NCI-H1105 treated with DMSO at 0.1 percent for 48 hours (cell line): ENCODE results near the gene DNASE1L3.

Experiments
- DNase-seq: peaks from one replicate; lab custom pipeline; 2025; lab: John Stamatoyannopoulos, UW

DNASE1L3 gene

GRCh38 chr3:58178528-58179234, 32.1 kb downstream of the DNASE1L3 start:
- DNase-seq: no peak

DNA sequence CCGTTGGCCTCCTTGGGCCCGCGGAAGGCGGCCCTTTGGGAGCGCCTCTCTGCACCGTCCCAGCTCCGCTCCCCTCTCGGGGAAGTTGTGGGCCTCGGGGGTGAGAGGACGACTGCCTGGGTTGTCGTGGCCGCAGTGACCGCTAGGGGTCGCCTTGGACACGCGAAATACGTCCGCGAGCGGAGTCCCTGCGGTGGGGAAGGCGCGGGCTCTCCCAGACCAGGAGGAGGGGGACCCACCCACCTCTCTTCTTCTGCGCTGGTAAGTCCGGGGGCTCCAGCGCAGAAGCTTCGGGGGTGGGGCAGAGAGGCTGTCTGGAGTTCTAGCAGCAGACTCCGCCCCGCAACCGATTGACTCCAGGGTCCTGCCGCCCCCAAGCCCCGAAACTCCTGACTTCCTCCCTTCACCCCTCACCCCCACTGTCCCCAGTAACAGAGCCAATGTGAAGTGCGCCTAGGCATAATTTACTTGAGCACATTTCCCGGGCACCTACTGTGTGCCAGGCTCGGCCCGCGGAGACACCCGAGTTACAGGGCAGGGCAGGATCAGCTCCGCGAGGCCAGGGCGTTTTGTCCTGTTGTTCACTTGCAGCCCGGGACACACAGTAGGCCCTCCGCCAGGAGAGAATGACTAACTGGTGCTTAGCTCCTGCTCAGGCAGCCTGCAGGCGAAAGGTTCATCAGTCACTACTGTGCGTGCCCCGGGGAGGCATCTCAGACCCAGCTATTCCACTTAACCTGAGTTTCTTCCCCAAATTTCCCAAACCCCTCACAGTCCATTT, 32.8 kb downstream of the DNASE1L3 start:
- DNase-seq: peak; percentile 17

GRCh38 chr3:58176827-58177489, 33.8 kb downstream of the DNASE1L3 start:
- DNase-seq: no peak

DNA sequence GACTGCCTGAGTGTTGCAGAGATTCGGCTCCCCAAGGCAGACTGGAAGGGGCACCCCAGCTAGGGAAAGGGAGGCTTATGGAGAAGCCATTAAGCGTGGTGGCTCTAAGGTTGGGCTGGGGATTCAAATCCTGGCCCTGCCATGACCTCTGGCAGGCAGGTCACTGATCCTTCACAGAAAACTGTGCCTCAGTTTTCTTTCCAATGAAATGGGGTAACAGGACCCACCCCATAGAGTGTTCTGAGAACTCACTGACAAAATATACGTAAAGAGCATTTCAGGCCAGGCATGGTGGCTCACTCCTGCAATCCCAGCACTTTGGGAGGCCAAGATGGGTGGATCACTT, 34.6 kb downstream of the DNASE1L3 start:
- no peak for DNase-seq

GRCh38 chr3:58175437-58176184, 35.2 kb downstream of the DNASE1L3 start:
- no peak for DNase-seq

DNA sequence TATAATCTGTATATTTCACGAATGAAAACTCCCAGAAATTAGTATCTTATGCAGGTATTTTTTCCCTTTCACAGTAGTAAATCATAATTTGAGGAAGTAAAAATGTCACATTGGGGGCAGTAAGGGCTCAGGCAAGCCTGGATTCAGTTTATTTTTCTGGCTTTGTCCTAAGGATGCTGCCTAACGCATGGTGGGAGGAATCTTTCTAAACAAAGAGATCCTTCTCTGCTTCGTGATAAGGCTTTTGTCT, 35.7 kb downstream of the DNASE1L3 start:
- no peak for DNase-seq

GRCh38 chr3:58173669-58174398, 36.9 kb downstream of the DNASE1L3 start:
- DNase-seq: peak; percentile 63

- no peak for DNase-seq
Measured at GRCh38 chr3:58173029-58173668, 37.6 kb downstream of the DNASE1L3 start.

DNA sequence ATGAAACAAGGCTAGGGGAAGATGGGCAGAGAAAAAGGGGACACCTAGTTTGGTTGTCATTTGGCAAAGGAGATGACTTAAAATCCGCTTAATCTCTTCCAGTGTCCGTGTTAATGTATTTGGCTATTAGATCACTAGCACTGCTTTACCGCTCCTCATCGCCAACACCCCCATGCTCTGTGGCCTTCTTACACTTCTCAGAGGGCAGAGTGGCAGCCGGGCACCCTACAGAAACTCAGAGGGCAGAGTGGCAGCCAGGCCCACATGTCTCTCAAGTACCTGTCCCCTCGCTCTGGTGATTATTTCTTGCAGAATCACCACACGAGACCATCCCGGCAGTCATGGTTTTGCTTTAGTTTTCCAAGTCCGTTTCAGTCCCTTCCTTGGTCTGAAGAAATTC, 39.6 kb downstream of the DNASE1L3 start:
- no peak for DNase-seq

- no peak for DNase-seq
Measured at GRCh38 chr3:58170376-58170775, 40.4 kb downstream of the DNASE1L3 start.

DNA sequence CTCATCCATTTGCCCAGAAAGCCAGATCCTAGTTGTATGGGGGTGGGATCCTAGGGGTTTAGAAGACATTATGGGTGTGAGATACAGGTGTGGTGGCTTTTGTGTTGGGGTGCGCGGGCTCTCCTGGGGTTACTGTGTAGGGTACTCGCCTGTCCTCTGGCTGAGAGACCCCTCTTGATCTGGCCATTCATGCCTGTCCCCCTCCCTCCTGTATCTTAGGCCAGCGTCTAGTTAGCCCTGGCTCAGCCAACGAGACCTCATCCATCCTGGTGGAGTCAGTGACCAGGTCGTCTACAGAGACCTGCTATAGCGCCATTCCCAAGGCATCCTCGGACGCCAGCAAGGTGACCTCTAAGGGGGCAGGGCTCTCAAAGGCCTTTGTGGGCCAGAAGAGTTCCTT, 41.4 kb downstream of the DNASE1L3 start:
- DNase-seq: no peak

GRCh38 chr3:58168498-58168897, 42.3 kb downstream of the DNASE1L3 start:
- DNase-seq: no peak

- DNase-seq: no peak
Measured at GRCh38 chr3:58167431-58168351, 43.1 kb downstream of the DNASE1L3 start.

DNA sequence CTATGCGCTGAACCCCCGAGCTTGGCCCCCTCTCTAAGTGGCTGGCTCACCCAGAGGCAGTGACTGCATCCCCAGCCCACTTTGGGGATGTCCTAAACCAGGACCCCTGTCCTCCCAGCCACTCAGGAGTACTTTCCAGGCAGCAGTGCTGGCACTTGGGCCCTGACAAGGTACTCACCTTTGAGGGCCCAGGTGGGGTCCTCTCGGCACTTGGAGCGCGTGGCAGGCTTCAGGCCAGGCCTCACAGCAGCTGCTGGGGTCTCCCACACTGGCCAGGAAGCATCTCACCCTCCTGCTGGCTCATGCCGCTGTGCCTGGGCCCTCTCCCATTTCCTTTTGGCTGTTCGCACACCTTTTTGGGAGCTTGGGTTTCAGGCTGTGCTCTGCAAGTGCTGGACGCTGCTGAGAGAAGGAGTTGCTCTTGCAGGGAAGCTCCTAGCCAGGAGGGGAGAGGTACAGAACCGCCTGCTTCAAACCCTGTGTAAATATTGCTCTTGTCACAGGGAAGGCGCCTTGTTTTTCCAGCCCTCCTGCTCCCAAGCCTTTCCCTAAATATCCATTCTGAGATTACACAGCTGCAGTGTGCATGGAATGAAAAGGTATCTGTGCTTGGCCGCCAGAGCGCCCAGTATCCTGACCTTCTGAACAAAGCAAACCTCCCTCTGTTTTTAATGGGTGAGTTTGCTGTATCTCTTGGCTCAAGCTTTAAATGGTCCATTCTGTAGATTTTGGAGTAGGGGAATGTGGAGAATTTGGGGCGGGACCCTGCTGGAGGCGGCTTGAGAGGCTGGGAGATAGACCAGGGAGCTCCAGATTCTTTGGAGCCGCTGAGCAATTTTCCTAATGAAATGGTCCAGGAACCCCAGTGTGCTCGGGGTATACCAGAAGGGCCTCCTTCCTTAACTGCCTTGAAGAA, 45.6 kb downstream of the DNASE1L3 start:
- no peak for DNase-seq

DNA sequence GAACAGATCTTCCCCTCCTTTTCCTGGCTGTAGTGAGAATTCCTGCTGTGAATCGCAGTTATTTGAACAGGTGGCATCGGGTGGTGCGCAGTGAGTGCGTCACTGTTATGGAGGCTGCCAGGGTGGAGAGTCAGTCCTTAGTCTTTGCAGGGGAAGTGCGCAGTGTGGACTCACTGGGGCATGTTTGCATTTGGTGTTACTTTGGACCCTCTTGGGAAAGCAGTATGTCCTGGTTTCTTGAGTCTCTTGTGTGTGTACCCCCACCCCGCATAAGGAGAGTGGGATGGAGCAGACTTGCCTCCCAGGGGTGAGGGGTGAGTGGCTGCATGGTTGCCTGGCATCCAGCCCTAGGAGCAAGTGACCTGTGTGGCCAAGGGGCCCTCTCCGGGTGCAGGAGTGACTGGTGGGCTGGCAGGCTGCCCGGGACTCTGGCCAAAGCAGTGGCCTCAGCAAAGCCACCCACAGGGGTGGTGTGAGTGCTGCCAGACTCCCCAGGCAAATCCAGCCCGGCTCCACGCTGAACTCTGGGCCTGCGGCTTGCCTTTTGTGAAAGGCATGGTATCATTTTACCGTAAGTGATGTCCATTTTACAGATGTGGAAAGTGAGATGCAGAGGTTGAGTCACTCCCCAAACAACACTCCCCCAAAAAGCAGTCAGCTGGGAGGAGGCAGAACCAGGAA, 46.4 kb downstream of the DNASE1L3 start:
- DNase-seq: peak; percentile 36

DNA sequence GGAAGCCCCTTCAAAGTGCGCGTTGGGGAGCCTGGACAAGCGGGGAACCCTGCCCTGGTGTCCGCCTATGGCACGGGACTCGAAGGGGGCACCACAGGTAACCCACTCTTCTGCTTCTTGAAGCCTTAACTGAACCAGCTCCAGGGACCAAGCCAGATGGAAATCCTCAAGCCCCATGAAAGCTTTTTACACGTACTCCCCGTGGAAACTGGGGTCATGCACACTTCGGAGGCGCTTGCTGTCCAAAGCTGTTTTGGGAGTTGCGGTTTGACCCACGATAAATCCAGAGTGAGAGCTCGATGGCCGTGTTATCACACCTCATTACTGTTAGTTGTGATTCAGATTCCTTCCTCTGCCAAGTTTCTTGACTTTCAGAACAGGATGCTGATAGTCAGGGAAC, 47.5 kb downstream of the DNASE1L3 start:
- no peak for DNase-seq

DNA sequence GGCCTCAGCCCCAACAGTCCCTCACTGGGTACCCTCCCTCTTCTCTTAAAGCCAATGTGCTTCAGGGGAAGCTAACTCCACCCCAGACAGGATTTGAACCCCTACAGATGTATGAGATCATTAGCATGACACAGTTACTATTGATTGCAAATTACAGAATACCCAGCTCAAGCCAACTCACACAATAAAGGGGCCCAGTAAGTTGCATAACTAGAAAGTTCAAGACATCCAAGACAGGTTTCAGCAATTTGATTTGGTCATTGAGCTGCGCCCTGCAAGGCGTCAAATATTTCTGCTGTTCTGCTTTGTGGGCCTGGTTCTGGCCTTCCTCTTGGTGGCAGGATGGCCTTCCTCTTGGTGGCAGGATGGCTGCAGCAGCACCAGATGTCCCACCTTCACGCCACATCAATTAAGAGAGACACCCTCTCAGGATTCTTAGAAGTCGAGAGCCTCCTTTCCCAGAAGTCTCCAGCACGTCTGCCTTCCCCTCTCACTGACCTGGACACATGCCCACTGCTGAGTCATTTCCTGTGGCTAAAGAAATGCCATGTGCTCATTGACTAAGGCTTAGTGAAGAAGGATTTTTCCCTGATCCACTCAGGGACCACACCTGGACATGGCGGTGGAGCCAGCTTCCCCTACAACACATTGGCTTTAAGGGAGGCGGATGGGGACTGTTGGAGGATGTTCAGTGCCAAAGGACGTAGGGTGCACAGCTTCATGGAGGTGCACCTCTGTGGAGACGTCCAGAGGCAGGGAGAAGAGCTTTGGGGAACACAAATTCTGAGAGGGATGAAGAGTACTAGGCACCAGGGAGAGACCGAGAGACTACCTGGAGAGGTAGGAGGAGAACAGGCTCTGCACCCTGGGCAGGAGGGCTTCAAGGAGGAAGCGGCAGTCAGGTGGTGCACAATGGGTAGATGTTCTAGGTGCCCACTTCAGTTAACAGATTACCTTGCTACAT, 49.1 kb downstream of the DNASE1L3 start:
- DNase-seq: no peak

DNA sequence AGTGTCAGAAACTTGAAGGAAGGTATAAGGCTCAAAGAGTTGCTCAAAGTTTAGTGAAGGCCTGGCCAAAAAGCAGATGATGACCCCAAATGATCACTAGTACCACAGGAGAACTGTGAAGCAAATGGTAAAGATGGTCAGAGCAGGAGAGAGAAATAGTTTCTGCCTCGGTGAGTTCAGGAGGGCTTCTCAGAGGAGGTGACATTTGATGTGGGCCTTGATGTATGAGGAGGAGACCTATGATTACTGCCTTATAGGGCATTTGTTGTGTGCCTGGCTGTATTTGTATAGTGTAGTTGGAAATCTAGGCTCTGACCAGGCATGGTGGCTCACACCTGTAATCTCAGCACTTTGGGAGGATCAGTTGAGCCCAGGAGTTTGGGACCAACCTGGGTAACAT, 50.4 kb downstream of the DNASE1L3 start:
- DNase-seq: no peak
